Neural progenitor cell (in vitro differentiated cells): ENCODE data around the gene RAD51B. TPM values are rescaled to one million over a fixed set of nuclear protein-coding genes. Genes with fewer than 3 reads are reported as not detected.
"Not testable (repeated sequence)": the region's sequence is repeated elsewhere in the genome, so short reads cannot be mapped to it uniquely, and the experiment has no call there.

Experiments
- DNase-seq: peaks from one replicate; pipeline ENCODE4 v3.0.0-alpha.2; 2016; ENCODE audit warnings: low spot score
- H2AFZ ChIP-seq: fragments of 200-600 bp; sonication (generic); replicated peaks from 2 replicates; pipeline ENCODE4 v1.6.1; 2016; ENCODE audit warnings: antibody characterized with exemption
- H3F3A ChIP-seq: fragments of 200-600 bp; sonication (generic); 2 replicates; pipeline ENCODE4 v1.6.1; 2016; ENCODE audit warnings: antibody characterized with exemption, low read depth
- H3K27ac ChIP-seq: fragments of 200-600 bp; sonication (generic); 2 replicates; pipeline ENCODE4 v1.5.1; 2016; ENCODE audit warnings: mild to moderate bottlenecking
- H3K27me3 ChIP-seq: fragments of 200-600 bp; sonication (generic); 2 replicates; pipeline ENCODE4 v1.6.1; 2016; ENCODE audit warnings: mild to moderate bottlenecking, moderate library complexity
- H3K36me3 ChIP-seq: fragments of 200-600 bp; sonication (generic); 2 replicates; pipeline ENCODE4 v1.5.1; 2016
- H3K4me1 ChIP-seq: fragments of 200-600 bp; sonication (generic); 2 replicates; pipeline ENCODE4 v1.6.1; 2016; ENCODE audit warnings: mixed run types
- H3K4me2 ChIP-seq: fragments of 200-600 bp; sonication (generic); 2 replicates; pipeline ENCODE4 v1.6.1; 2016
- H3K4me3 ChIP-seq: fragments of 200-600 bp; sonication (generic); 2 replicates; pipeline ENCODE4 v1.5.1; 2016
- H3K79me2 ChIP-seq: fragments of 200-600 bp; sonication (generic); 2 replicates; pipeline ENCODE4 v1.6.1; 2016; ENCODE audit warnings: low read depth
- H3K9ac ChIP-seq: fragments of 200-600 bp; sonication (generic); 2 replicates; pipeline ENCODE4 v1.6.1; 2016
- H3K9me3 ChIP-seq: fragments of 200-600 bp; sonication (generic); 2 replicates; pipeline ENCODE4 v1.5.1; 2016; ENCODE audit warnings: low read depth
- H4K20me1 ChIP-seq: fragments of 200-600 bp; sonication (generic); 2 replicates; pipeline ENCODE4 v1.6.1; 2016; ENCODE audit warnings: low read depth
- H3K27ac Mint-ChIP-seq: 3 replicates; pipeline ENCODE4 v1.8.0; 2021; ENCODE audit warnings: mixed read lengths
- H3K27me3 Mint-ChIP-seq: 2 replicates; pipeline ENCODE4 v1.8.0; 2022; ENCODE audit warnings: low read depth, mild to moderate bottlenecking, inconsistent platforms, moderate library complexity, mixed read lengths; ENCODE audit not compliant: insufficient read depth
- H3K36me3 Mint-ChIP-seq: 3 replicates; pipeline ENCODE4 v1.8.0; 2021; ENCODE audit warnings: mixed read lengths
- H3K4me1 Mint-ChIP-seq: 3 replicates; pipeline ENCODE4 v1.8.0; 2021; ENCODE audit warnings: mixed read lengths
- H3K4me3 Mint-ChIP-seq: 3 replicates; pipeline ENCODE4 v1.8.0; 2021; ENCODE audit warnings: mild to moderate bottlenecking, moderate library complexity, mixed read lengths
- H3K9me3 Mint-ChIP-seq: 3 replicates; pipeline ENCODE4 v1.8.0; 2020; ENCODE audit warnings: mixed read lengths
- EZH2 ChIP-seq: fragments of 200-600 bp; sonication (generic); IDR thresholded peaks from 2 replicates; pipeline ENCODE4 v1.6.1; 2017; ENCODE audit warnings: antibody characterized with exemption, mild to moderate bottlenecking, moderate library complexity
- EZH2phosphoT487 ChIP-seq: fragments of 200-600 bp; sonication (generic); IDR thresholded peaks from 2 replicates; pipeline ENCODE4 v1.6.1; 2017; ENCODE audit warnings: antibody characterized with exemption
- total RNA-seq: library from RNA; depleted of rRNA; stranded (reverse); fragments of >200 nt; gene quantifications from 2 replicates; pipeline ENCODE4 v1.2.3, GENCODE V29; 2015; ENCODE audit warnings: low replicate concordance
- TF ChIP-seq, protein P1 (sequence below): fragments of 200-600 bp; sonication (generic); IDR thresholded peaks from 2 replicates; pipeline ENCODE4 v1.5.1; 2017; ENCODE audit warnings: antibody characterized with exemption, mild to moderate bottlenecking

RAD51B gene
- total RNA-seq, 1 donor from 2014 or later = 50.5 TPM

DNA sequence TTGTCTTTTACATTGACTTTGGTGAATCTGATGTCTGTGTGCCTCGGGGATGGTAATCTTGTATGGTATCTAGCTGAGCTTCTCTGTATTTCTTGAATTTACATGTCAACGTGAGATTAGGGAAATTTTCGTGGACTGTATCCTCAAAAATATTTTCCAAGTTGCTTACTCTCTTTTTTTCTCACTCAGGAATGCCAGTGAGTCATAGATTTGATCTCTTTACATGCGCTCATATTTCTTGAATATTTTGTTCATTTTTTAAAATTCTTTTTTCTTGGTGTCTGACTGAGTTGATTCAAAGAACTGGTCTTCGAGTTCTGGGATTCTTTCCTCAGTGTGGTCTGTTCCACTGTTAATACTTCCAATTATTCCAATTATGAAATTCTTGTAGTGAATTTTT, 207.7 kb downstream of the RAD51B start:
- Mint-ChIP-seq H3K27ac (no peak overlapping the region), H3K9me3 (peaks cover 39% of the 10 kb centered on the region), H3K36me3 (peaks cover 20% of the 10 kb centered on the region), H3K4me3 (no peak overlapping the region), H3K4me1 (no peaks in the 10 kb centered on the region), H3K27me3 (no peaks in the 10 kb centered on the region)
- no peak for DNase-seq
- no peak overlapping the region for H3K4me2 ChIP-seq
- H3K27me3 ChIP-seq = no peaks in the 10 kb centered on the region
- H3K9me3 ChIP-seq = no peaks in the 10 kb centered on the region
- H3K27ac ChIP-seq = no peak overlapping the region
- H3F3A ChIP-seq = no peaks in the 10 kb centered on the region
- H3K79me2 ChIP-seq = no peaks in the 10 kb centered on the region
- no peaks in the 10 kb centered on the region for H3K36me3 ChIP-seq
- no peak overlapping the region for H3K4me3 ChIP-seq
- H3K4me1 ChIP-seq = peaks cover 7% of the 10 kb centered on the region
- TF ChIP-seq, protein P1, sequence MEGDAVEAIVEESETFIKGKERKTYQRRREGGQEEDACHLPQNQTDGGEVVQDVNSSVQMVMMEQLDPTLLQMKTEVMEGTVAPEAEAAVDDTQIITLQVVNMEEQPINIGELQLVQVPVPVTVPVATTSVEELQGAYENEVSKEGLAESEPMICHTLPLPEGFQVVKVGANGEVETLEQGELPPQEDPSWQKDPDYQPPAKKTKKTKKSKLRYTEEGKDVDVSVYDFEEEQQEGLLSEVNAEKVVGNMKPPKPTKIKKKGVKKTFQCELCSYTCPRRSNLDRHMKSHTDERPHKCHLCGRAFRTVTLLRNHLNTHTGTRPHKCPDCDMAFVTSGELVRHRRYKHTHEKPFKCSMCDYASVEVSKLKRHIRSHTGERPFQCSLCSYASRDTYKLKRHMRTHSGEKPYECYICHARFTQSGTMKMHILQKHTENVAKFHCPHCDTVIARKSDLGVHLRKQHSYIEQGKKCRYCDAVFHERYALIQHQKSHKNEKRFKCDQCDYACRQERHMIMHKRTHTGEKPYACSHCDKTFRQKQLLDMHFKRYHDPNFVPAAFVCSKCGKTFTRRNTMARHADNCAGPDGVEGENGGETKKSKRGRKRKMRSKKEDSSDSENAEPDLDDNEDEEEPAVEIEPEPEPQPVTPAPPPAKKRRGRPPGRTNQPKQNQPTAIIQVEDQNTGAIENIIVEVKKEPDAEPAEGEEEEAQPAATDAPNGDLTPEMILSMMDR = no peak
- no peak for TF ChIP-seq EZH2
- no peak for TF ChIP-seq EZH2phosphoT487
- no peak overlapping the region for H3K9ac ChIP-seq
- H2AFZ ChIP-seq = no peak overlapping the region
- no peaks in the 10 kb centered on the region for H4K20me1 ChIP-seq

DNA sequence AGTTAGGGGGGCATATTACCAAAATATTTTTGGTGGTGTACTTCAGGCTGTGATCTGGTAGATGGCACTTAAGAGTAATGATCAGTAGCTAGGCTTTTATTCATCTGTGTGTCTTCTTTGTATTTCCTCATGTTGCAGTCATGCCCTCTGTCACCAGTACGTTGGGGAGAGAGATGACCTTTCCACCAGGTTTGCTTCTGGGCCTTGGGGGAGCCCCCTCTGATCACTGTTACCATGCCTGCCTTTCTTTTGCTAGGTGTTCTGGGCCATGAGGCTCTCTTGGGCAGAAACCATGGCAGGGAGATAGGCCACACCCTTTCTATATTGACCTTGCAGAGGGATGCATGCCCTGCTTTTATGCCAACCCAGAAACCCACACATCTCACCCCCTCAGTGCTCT, 208.5 kb downstream of the RAD51B start:
- Histone ChIP-seq H3F3A (no peaks in the 10 kb centered on the region), H3K36me3 (no peaks in the 10 kb centered on the region), H3K4me3 (no peak overlapping the region), H3K4me2 (no peak overlapping the region), H4K20me1 (no peaks in the 10 kb centered on the region), H3K27ac (no peak overlapping the region), H3K27me3 (no peaks in the 10 kb centered on the region), H3K9ac (no peak overlapping the region), H3K79me2 (no peaks in the 10 kb centered on the region), H2AFZ (no peak overlapping the region), H3K4me1 (peaks cover 7% of the 10 kb centered on the region), H3K9me3 (no peaks in the 10 kb centered on the region)
- TF ChIP-seq EZH2phosphoT487 (no peak), EZH2 (no peak)
- TF ChIP-seq, protein P1 = no peak
- Mint-ChIP-seq H3K27me3 (no peaks in the 10 kb centered on the region), H3K4me1 (no peaks in the 10 kb centered on the region), H3K9me3 (peaks cover 36% of the 10 kb centered on the region), H3K27ac (no peak overlapping the region), H3K36me3 (peaks cover 20% of the 10 kb centered on the region), H3K4me3 (no peak overlapping the region)
- DNase-seq = no peak

DNA sequence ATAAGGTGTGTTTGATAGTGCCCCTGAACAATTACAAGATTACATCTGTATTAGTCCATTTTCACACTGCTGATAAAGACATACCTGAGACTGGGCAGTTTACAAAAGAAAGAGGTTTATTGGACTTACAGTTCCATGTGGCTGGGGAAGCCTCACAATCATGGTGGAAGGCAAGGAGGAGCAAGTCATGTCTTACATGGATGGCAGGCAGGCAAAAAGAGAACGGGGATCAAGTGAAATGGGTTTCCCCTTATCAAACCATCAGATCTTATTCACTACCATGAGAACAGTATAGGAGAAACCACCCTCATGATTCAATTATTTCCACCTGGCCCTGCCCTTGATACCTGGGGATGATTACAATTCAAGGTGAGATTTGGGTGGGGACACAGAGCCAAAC, 211.4 kb downstream of the RAD51B start:
- Mint-ChIP-seq H3K36me3 (peaks cover 17% of the 10 kb centered on the region), H3K9me3 (peaks cover 31% of the 10 kb centered on the region)
- not testable (repeated sequence) for H3K79me2 ChIP-seq, H3K4me1 ChIP-seq, H3F3A ChIP-seq, H3K4me3 Mint-ChIP-seq, H3K27ac Mint-ChIP-seq, H3K27ac ChIP-seq, H3K4me3 ChIP-seq, H3K4me2 ChIP-seq, H3K36me3 ChIP-seq, H4K20me1 ChIP-seq, DNase-seq, H2AFZ ChIP-seq, H3K27me3 Mint-ChIP-seq, H3K4me1 Mint-ChIP-seq, H3K9me3 ChIP-seq, H3K27me3 ChIP-seq, H3K9ac ChIP-seq

- Mint-ChIP-seq H3K27ac (no peak overlapping the region), H3K4me1 (peaks cover 3% of the 10 kb centered on the region), H3K27me3 (no peaks in the 10 kb centered on the region), H3K4me3 (no peak overlapping the region), H3K36me3 (peaks cover 15% of the 10 kb centered on the region), H3K9me3 (peaks cover 29% of the 10 kb centered on the region)
- no peak overlapping the region for H2AFZ ChIP-seq
- H3K36me3 ChIP-seq = no peaks in the 10 kb centered on the region
- no peak for DNase-seq
- no peaks in the 10 kb centered on the region for H3K4me1 ChIP-seq
- no peak overlapping the region for H3K9ac ChIP-seq
- H3K4me3 ChIP-seq = no peak overlapping the region
- H3K27me3 ChIP-seq = no peaks in the 10 kb centered on the region
- no peaks in the 10 kb centered on the region for H3F3A ChIP-seq
- TF ChIP-seq EZH2phosphoT487 (no peak), EZH2 (no peak)
- TF ChIP-seq, protein P1 = no peak
- H3K27ac ChIP-seq = no peak overlapping the region
- H3K9me3 ChIP-seq = no peaks in the 10 kb centered on the region
- H3K79me2 ChIP-seq = no peaks in the 10 kb centered on the region
- H3K4me2 ChIP-seq = no peak overlapping the region
- no peaks in the 10 kb centered on the region for H4K20me1 ChIP-seq
Observed at GRCh38 chr14:68032154-68032553, 212.6 kb downstream of the RAD51B start.
